Activated CD8-positive, alpha-beta memory T cell treated with anti-CD3 and anti-CD28 coated beads, Interleukin-2, amount 50 U/mL, for 1 hour (primary cell): Measurements from ENCODE around the gene TIAM2.

Source experiments
- DNase-seq: peaks from one replicate; pipeline ENCODE4 v3.0.0-alpha.2; 2020; ENCODE audit errors: extremely low read depth

The TIAM2 gene

DNA sequence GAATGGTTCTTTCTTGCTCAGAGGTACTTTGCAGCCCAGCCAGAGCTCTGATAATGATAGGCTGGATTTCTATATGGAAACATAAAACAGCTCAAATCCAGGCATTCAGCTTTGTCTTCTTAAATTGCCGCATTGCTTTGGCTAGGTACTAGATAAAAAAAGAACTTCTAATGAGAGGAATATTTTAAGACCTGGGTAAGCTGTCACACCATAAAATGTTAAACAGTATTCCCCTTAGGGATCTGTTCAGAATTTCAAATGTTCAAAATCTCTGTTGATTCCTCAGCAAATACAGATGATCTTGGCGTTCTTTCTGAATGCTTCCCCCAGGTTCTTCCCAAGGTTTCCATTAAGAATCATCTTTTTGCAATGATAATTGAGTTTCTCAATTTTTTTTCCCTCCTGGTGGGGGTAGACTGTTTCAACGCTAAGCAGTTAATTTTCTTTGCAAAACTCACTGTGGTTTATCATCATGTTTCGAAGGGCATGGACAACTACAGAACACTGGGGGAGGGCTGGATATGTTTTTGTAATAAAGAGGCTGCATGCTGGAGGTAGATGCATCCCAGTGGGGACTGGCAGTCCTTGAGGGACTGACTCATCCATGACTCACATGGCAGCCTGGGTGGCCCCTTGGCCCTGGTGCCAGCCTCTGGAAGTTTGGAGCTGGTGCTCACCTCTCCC is 31.0 kb downstream of the TIAM2 start:
- no peak for DNase-seq

DNA sequence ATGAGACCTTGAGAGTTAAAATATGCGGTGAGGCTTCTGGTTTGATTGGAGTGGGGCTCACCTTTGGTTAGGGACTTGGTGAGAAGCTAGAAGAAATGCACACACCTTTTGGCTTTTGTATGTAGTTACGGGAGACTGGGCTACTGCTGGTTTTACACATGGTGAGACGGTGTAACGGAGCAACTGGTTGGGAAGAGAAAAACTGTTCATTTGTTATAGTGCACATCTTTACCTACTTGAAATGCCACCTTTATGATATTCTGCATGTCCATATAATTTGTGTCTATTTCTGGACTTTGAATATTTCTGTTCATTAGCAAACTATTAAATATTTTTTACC is 31.6 kb downstream of the TIAM2 start:
- no peak for DNase-seq

DNA sequence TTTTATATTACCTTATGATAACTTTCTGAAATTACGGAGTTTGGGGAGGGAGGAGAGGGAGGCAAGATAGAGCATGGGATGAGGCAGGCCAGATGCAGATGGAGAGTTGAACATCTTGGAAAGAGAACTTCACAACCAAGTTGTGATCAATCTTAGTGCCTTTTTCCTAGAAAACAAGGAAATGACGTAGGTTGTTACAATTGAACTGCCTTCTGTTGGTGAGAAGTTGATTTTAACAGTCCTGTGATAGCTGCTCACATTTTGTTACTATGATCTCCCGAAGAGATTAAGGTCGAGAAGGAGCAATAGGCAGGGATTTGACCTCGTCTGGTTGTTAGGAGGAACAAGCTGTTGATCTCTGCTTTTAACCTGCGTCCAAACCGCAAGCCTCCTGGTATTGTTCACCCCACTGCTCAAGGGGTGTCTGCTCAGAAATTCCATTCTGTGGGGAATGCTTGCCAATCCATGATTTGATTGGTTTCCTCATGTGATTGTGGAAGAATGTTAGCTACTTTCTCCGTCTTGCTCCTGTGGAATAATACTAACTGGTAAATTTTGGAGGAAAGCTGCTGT is 35.1 kb downstream of the TIAM2 start:
- DNase-seq: no peak

DNA sequence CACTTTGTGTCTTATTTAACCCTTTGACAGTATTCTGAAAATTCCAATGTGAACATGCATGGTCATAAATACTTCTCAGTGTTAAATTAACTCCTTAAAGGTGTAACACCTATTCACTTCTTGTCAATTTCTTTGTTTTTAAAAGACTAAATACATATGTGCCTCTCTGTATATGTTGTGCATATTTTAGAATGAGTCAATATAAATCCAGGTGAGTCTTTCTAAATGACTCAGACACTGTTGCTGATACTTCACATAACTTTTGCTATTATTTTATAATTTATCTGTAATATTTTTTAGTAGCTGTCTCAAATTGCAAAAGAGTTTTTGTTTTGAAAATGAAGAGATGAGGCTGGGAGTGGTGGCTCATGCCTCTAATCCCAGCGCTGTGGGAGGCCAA is 36.0 kb downstream of the TIAM2 start:
- DNase-seq: no peak

DNA sequence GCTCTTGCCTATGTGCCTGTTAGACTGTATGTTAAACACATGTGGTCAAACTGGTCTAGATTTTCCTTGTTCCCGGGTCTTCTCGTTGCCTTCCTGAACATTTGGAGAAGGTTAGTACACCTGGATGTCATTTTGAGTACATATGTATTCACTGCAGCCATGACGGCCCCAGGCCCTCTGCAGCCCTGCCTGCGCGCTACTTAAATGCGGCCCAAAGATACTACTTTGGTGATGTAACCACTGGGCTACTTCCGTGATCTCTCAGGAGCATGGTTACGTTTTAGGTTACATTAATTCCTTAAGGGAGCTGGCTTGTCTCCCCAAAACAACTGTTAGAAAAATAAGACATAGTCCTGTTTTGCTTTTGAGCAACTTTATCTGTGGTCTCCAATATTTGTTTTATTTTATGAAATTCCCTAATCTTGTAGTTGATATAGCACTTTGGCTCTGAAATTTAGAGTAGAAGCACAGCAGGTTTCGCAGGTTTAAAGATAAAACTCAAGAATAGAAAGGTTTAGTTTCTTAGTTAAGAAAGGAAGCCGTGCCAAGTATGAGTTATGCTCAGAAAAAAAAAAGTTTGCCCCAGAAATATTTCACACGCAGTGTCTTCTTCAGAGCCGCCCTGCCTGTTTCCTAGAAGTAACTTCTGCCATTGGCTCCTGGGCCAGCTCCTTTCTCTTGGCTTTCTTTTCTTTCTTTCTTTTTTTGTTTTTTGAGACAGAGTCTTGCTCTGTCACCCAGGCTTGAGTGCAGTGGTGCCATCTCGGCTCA is 38.1 kb downstream of the TIAM2 start:
- no peak for DNase-seq

DNA sequence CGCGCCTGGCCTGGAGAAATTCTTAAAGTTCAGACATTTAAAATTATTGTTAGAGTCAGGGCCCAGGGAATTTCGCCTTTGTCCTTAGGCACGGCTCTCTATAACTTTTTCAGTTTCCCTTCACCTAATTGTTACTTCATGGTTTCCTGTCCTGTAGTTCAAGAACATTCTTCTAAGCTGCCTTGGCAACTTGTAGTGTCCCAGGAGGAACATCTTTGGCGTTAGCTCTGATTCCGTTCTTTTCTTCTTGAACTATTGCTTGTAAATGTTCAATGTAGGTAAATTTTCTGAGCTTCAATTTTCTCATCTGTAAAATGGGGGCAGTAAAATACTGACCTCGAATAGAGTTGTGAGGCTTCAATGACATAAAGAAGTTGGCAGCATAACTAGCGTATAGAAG is 41.8 kb downstream of the TIAM2 start:
- DNase-seq: no peak

DNA sequence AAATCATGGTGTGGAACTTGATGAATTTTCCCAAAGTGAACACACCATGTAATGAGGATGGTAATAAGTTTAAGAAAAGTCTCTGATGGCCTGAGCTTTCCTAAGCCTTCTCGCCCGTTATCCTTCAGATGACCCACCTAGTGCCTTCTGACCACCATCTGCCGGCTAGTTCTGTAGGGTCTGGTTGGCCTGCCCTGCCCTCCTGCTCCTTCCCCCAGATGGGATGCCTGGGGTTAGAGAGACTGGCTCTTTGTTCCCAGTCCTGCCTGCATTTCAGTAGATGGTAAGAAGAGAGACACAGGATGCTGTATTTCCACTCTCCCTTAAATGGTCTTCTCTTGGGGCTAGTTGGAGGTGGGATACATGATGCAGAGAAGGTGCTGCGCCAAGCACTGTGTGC is 43.0 kb downstream of the TIAM2 start:
- DNase-seq: no peak

DNA sequence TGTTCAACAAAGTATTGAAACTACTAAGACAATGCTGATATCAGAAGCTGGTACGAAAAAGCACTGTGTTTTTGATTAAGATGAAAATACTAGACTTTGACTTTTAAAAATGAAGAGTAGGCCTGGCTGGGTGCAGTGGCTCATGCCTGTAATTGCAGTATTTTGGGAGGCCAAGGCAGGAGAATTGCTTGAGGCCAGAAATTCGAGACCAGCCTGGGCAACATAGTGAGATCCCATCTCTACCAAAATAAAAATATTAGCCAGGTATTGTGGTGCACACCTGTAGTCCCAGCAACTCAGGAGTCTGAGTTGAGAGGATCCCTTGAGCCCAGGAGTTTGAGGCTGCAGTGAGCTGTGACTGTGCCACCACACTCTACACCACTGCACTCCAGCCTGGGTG is 43.4 kb downstream of the TIAM2 start:
- DNase-seq: no peak

DNA sequence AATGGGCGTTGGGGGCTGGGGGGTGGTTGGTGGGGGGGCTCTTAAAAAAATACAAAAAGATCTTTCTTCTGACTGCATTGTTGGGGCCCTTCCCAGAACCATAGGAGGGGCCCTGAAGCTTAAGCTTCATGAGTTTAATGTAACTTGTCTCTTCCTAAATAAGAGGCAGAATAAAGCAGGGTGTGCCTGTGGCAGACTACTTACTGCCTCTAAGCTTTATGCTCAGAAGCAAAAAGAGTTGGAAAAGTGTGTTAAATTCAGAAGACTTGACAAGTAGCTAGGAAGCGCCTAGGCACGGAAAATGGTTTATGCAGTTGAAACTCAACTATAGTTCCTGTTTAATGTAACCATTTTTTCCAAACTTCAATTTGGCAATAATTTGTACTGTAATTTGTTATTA is 44.5 kb downstream of the TIAM2 start:
- no peak for DNase-seq

DNA sequence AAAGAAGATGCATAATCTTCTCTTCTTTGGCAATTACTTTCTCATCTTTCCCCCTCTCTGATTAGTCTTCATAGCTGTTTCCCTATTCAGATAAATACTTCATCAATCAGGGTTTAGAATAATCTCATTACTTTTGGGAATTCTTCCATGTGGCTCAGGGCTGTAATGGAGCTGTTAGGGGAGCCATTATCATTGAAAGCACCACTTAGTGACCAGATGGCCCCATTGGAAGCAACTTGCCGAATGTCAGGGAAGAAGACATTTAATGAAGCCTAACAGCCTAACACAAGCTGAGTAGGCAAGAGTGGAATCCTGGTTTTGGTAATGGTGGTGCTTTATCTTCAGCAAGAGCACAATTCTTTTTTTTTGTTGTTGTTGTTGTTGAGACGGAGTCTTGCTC is 45.0 kb downstream of the TIAM2 start:
- no peak for DNase-seq

DNA sequence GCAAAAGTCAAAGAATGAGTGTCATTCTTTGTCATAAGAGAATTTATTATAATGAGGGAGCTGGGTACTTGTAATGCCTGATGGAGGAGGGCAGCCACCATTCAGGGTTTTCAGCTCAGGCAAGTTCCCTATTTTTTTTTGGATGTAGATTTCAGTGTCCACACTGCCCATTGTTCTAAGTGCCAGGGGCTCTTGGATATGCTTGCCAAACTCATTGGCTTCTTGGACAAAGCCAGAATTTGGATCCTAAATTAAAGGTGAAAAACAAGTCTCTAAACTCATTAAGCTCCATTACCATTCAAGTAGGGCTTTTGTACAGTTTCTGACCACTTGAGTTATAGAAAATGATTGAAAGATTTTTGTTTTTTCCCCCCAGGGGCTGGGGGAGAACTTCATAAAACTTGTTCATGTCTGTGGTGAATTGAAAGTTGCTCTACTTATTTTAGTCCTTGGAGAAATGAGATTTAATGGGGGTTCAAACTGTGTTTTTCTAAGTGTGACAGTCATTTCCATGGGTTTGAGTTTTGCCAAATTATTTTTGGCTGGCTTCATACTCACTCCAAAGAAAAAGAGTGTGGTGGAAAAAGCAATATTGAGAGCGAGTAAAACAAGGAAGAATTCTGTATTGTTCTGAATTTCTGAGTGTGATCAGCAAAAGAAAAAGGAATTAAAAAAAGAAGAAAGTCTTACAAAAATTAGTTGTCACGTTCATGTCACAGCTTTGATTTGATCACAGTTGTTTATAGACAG is 46.0 kb downstream of the TIAM2 start:
- DNase-seq: no peak

DNA sequence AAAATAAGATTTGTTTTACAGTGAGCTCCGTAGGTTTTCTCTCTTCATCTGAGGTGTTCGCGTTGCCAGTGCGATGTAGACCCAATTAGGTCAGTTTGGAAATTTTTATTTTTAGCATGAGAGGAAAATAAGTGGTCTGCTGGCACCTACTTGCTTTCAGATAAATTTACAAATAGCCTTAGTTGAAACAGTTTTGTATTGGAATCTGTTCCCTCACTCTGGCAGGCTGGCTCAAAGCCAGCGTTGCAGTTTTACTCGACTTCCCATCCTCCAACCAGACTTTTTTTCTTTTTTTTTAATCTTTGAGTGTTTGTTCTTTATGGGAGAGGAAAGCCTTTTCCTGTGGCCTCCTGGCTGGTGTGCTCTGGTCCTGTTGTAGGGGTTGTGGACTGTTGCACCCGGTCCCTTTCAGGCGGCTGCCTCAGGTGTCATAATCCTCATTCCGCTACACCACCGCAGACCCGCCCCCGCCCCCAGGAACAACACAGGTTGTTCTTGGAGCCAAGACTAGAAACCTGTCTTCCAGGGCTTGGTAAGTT is 46.7 kb downstream of the TIAM2 start:
- DNase-seq: no peak

DNA sequence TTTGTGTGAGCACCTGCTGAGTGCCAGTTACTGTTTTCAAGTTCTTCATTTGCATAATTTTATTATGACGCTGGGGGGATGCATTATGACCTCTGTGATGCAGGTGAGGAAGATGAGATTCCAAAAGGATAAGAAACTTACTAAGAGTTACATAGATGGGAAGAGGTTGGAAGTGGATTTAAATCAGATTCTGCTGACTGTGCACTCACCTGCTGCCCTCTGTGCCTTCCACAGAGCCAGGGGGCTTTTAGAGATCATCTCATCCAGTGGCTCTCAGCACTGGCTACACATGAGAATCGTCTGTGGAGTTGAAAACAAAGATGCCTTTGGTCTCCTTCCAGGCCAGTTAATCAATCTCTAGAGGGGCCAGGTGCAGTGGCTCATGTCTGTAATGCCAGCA is 47.9 kb downstream of the TIAM2 start:
- DNase-seq: no peak

DNA sequence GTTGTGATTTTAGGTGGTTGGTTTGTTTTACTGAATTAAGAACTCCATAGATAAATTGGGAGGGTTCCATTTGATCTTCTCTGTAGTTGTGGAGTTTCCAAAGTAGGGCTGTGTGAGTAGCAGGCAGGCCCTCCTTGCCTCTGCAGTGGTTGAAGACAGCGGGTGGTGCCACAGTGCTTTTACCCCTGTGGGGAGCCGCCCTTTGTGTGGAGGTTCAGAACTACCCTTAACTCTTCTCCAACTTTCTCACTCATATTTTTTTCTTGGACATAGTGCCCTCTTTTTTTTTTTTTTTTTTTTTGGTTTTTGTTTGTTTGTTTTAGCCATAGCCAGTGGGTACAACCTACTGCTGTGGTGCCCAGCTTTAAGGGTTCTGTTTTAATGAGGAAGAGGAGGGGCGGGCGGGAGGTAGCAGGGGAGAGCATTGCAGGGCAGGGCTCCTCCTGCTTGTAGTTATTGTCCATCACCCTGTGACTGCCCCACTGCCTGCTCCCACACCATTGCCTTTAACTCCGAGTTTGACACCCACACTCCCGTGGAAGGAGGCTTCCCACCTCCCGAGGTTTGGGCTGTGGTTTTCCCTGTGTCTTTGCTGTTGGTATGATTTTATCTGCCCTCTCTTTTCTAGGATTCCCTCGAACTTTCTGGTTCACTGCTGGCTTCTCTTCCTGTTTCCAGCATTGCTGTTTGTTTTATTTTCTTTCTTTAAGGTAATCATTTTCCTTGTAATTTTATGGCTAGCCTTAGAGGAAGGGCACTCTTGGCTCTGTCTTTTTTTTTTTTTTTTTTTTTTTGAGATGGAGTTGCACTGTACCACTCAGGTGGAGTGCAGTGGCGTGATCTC is 50.7 kb downstream of the TIAM2 start:
- DNase-seq: no peak

DNA sequence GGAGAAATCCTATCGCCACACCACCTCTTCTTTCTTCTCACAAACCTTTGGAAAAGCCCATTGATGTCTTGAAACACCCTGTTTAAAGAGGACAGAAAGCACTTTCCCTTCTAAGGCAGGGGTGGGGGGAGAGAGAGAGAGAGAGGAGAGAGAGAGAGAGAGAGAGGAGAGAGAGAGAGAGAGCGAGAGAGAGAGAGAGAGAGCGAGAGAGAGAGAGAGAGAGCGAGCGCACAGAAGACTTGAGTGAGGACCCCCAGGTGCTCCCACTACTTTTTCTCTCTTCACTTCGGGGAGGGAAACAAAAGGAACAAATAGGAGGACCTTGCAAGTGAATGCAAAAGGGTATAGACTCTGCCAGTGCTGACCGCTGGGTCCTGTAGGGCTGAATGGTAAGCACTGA is 52.4 kb downstream of the TIAM2 start:
- DNase-seq: no peak

DNA sequence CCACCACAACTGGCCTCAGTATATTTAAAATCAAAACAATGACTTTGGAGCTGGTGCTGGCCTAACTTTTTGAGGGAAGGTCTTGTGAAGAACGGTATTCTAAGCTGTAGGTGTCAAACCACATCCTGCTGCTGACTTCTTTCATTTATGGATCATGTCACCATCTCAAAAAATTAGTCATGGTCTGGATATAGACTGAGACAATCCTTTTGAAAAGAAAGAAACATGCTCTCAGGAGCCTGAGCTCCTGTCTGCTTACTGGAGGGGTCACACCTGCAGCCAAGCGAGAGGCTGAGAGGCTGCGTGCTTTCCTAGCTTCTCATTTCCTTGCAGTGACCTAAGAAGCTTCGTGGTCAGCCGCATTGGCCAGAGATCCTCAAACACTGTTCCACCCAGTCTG is 55.2 kb downstream of the TIAM2 start:
- no peak for DNase-seq

DNA sequence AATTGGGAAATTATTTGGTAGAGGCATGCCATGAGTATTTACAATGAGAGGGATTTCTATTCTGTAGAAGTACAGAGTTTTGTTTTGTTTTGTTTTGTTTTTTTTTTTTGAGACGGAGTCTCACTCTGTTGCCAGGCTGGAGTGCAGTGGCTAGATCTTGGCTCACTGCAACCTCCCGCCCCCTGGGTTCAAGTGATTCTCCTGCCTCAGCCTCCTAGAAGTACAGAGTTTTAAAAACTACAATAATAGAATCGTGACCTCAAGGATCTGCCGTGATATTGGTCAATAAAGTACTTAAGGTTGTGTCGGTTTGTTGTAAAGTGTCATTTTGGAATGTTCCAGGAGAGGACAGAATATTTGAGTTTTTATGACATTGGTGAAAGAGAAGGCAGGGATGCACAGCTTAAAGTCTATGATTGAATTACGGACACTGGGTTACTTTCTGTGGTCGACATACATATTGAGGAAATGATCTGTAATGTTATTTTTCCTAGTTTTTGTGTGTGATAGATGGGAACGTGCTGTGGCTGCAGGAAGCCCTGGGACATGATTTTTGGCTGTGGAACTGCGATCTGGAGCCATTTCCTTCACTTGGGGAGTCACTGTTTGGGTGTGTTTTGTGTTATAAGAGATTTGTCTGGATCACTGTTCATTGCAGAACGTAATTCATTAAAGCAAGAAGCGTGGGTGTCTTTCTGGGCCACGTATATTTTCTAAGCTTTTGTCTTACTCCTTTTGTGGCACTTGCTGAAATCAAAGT is 59.6 kb downstream of the TIAM2 start:
- DNase-seq: no peak

DNA sequence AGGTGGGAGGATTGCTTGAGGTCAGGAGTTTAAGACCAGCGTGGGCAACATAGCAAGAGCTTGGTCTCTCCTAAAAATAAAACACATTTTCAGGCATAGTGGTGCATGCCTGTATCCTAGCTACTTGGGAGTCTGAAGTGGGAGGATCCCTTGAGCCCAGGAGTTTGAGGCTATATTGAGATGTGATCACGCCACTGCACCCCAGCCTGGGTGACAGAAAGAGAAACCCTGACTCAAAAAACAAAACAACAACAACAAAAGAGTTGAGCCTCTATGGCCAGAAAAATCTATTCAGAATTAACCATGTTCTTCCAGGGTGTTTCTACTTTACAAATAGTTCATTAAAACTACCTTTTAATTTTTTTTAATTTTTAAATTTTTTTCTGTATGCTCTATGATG is 60.6 kb downstream of the TIAM2 start:
- DNase-seq: no peak

DNA sequence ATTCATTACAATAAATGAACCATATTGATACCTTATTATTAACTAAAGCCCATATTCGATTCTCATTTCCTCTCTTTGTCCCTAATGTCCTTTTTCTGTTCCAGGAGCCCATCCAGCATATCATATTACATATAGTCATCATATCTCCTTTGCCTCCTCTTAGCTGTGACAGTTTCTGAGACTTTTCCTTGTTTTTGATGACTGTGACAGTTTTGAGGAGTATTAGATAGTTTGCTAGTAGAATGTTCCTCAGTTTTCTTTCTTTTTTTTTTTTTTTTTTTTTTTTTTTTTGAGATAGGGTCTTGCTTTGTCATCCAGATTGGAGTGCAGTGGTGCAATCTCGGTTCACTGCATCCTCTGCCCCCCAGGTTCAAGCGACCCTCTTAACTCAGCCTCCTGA is 61.6 kb downstream of the TIAM2 start:
- DNase-seq: no peak

DNA sequence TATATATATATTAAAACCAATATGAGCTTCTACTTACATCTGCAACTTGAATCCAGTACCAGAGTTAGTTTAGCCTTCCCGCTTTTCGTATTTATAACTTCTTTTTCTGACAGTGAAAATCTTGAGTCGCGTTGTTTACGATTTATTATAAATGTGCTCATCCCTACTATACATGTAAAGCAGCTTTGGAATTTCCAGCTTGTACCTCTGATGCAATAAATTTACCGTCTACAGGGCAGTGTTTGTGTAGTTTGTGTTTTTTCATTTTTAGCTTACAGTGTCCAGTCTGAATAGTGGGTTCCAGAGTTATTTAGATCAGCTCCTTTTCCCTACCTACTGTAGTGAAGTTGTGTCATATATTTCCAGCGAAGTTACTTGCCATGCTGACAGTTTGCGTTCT is 66.3 kb downstream of the TIAM2 start:
- no peak for DNase-seq

DNA sequence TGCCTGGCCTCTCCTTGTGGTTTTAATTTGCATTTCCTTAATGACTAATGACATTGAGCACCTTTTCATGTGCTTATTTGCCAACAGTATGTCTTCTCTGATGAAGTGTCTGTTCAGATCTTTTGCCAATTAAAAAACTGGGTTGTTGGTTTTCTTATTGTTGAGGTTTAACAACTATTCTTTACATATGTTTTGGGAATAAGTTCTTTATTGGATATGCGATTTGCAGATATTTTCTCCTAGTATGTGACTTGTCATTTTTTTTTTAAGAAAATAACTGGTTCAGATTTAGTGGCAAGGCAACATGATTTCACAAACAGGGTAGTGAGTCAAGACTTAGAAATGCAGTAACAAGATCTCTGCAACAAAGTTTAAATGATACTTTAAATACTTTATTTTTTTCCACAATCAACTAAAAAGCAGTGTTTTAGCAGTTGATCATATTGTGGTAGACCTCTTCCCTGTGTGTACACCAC is 67.8 kb downstream of the TIAM2 start:
- no peak for DNase-seq
